ENCODE measurements around the gene SNAPC1. TPM values are rescaled to one million over a fixed set of nuclear protein-coding genes. Genes with fewer than 3 reads are reported as not detected.

Gene SNAPC1
- 11.9 and 13.8 TPM in 2 replicates for total RNA-seq (2021)
- Bru-seq, nascent RNA, result percentile 76 among the genes with signal in this experiment
- percentile 79 among the genes with signal in this experiment for BruChase-seq, experiment 1, labeled RNA remaining after a 2-hour chase
- percentile 76 among the genes with signal in this experiment for BruChase-seq, experiment 2, labeled RNA remaining after a 6-hour chase
- long read RNA-seq, transcript SNAPC1-201 (10 exons, 2,656 nt), result major isoform, 63 of 66 reads
- long read RNA-seq, partial matches to known transcripts, result 2 of 66 reads
- long read RNA-seq, other reads (novel, unspliced or antisense), result 1 of 66 reads

GRCh38 chr14:61761959-61762786 is at the start of gene SNAPC1:
Gene SNAPC1 (plus strand): TSS chr14:61762420. CDS start chr14:61762461, 41 bp downstream.
- Histone ChIP-seq H3K27ac (ENCODE audit: low read depth, low read length, poor library complexity, severe bottlenecking) (peak within 1 kb of the TSS; percentile 84), H3K9me3 (ENCODE audit: low read depth, low read length, poor library complexity, severe bottlenecking) (no peaks in the 10 kb centered on the region), H3K4me3 (ENCODE audit: low read depth, low read length, poor library complexity, severe bottlenecking) (peak within 1 kb of the TSS; percentile 83), H3K4me1 (ENCODE audit: insufficient read depth, low read length, poor library complexity, severe bottlenecking) (peaks cover 23% of the 10 kb centered on the region), H3K36me3 (ENCODE audit: insufficient read depth, low read length, poor library complexity, severe bottlenecking) (peaks cover 2% of the 10 kb centered on the region), H3K27me3 (replicated peaks; ENCODE audit: insufficient read depth, low read depth, low read length, poor library complexity) (no peaks in the 10 kb centered on the region)
- TF ChIP-seq EZH2 (IDR thresholded peaks at IDR 0.05; ENCODE audit: borderline replicate concordance, low read depth, low read length, poor library complexity, severe bottlenecking), result no peak
- no peak for TF ChIP-seq CTCF (conservative IDR thresholded peaks at IDR 0.05; ENCODE audit: low read depth, low read length)
- TSS peak; percentile 51 for BruUV-seq (replicated peaks)
- peak; percentile 98 for DNase-seq (ENCODE audit: low spot score)
- POLR2A ChIA-PET (ENCODE audit: low non-redundant PET), result interaction anchor here (0.5 to 1.3 kb wide), 4 partner anchors 11 to 1513 kb away, joined by 3 to 7 read pairs (median 4); partner anchors contain the start of gene PPM1A
- CTCF ChIA-PET, result interaction anchor here (0.6 kb wide), 1 partner anchor 76 kb away, joined by 3 read pairs; no protein-coding TSS in a partner anchor
- intact Hi-C loops (cut with micrococcal nuclease; ENCODE audit: unreplicated experiment), result no loop called here

- Histone ChIP-seq H3K27me3 (replicated peaks; ENCODE audit: insufficient read depth, low read depth, low read length, poor library complexity) (no peaks in the 10 kb centered on the region), H3K4me3 (ENCODE audit: low read depth, low read length, poor library complexity, severe bottlenecking) (no peak overlapping the region), H3K36me3 (ENCODE audit: insufficient read depth, low read length, poor library complexity, severe bottlenecking) (no peaks in the 10 kb centered on the region), H3K27ac (ENCODE audit: low read depth, low read length, poor library complexity, severe bottlenecking) (no peak overlapping the region), H3K9me3 (ENCODE audit: low read depth, low read length, poor library complexity, severe bottlenecking) (no peaks in the 10 kb centered on the region), H3K4me1 (ENCODE audit: insufficient read depth, low read length, poor library complexity, severe bottlenecking) (peaks cover 58% of the 10 kb centered on the region)
- ChIA-PET POLR2A (ENCODE audit: low non-redundant PET) (no interaction called here), CTCF (no interaction called here)
- TF ChIP-seq EZH2 (IDR thresholded peaks at IDR 0.05; ENCODE audit: borderline replicate concordance, low read depth, low read length, poor library complexity, severe bottlenecking), result no peak
- TF ChIP-seq CTCF (conservative IDR thresholded peaks at IDR 0.05; ENCODE audit: low read depth, low read length), result no peak
- no TSS peak for BruUV-seq (replicated peaks)
- DNase-seq (ENCODE audit: low spot score), result no peak
- intact Hi-C loops (cut with micrococcal nuclease; ENCODE audit: unreplicated experiment), result no loop called here
These were observed 48.3 kb upstream of the SNAPC1 start for GRCh38 chr14:61713724-61714437.

GRCh38 chr14:61716956-61717355 is 45.3 kb upstream of the SNAPC1 start:
- BruUV-seq (replicated peaks), result no TSS peak
- CTCF ChIA-PET, result interaction anchor here (0.5 kb wide), 1 partner anchor 184 kb away, joined by 3 read pairs; no protein-coding TSS in a partner anchor

More at GRCh38 chr14:61716956-61717355, 45.3 kb upstream of the SNAPC1 start:
- no peak overlapping the region for H3K27ac ChIP-seq (ENCODE audit: low read depth, low read length, poor library complexity, severe bottlenecking)
- TF ChIP-seq CTCF (conservative IDR thresholded peaks at IDR 0.05; ENCODE audit: low read depth, low read length) (no peak), EZH2 (IDR thresholded peaks at IDR 0.05; ENCODE audit: borderline replicate concordance, low read depth, low read length, poor library complexity, severe bottlenecking) (no peak)
- POLR2A ChIA-PET (ENCODE audit: low non-redundant PET), result no interaction called here
- H3K27me3 ChIP-seq (replicated peaks; ENCODE audit: insufficient read depth, low read depth, low read length, poor library complexity), result no peaks in the 10 kb centered on the region
- no peaks in the 10 kb centered on the region for H3K9me3 ChIP-seq (ENCODE audit: low read depth, low read length, poor library complexity, severe bottlenecking)
- H3K36me3 ChIP-seq (ENCODE audit: insufficient read depth, low read length, poor library complexity, severe bottlenecking), result peaks cover 15% of the 10 kb centered on the region
- DNase-seq (ENCODE audit: low spot score), result no peak
- no peak overlapping the region for H3K4me3 ChIP-seq (ENCODE audit: low read depth, low read length, poor library complexity, severe bottlenecking)
- H3K4me1 ChIP-seq (ENCODE audit: insufficient read depth, low read length, poor library complexity, severe bottlenecking), result peaks cover 57% of the 10 kb centered on the region
- intact Hi-C loops (cut with micrococcal nuclease; ENCODE audit: unreplicated experiment), result no loop called here

Data from A673 (cell line).